Measurements from ENCODE around the gene ADGRG6.

DNA sequence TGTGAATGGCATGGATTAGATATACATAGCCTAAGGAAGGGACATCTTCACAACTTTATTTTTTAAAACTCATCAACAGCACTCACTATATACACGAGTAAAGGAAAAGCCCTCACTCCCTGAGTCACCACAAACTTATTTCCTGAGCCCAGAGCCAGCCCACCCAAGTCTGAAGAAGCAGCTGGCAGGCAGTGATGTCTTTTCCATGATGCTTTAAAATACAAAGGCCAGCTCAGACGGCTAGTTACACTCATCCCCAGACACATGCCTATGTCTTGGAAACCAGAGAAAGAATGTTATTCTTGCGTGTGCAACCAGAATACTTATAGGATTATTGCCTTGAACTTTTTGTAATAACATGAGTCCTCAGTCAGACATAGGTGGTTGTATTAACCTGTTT, 114.4 kb downstream of the ADGRG6 start:
- TF ChIP-seq, protein P1, sequence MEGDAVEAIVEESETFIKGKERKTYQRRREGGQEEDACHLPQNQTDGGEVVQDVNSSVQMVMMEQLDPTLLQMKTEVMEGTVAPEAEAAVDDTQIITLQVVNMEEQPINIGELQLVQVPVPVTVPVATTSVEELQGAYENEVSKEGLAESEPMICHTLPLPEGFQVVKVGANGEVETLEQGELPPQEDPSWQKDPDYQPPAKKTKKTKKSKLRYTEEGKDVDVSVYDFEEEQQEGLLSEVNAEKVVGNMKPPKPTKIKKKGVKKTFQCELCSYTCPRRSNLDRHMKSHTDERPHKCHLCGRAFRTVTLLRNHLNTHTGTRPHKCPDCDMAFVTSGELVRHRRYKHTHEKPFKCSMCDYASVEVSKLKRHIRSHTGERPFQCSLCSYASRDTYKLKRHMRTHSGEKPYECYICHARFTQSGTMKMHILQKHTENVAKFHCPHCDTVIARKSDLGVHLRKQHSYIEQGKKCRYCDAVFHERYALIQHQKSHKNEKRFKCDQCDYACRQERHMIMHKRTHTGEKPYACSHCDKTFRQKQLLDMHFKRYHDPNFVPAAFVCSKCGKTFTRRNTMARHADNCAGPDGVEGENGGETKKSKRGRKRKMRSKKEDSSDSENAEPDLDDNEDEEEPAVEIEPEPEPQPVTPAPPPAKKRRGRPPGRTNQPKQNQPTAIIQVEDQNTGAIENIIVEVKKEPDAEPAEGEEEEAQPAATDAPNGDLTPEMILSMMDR (IDR thresholded peaks at IDR 0.05): no peak
- TF ChIP-seq EP300 (IDR thresholded peaks at IDR 0.05) (no peak), POLR2A (IDR thresholded peaks at IDR 0.05) (no peak)
